WTC11 (cell line): ENCODE measurements around the gene KCNIP1. TPM values are rescaled to one million over a fixed set of nuclear protein-coding genes. Genes with fewer than 3 reads are reported as not detected.

Experiments
- ARID4B ChIP-seq: sonication (generic); formaldehyde crosslinking; IDR thresholded peaks from 2 replicates; pipeline ENCODE4 v1.8.0; 2023; ENCODE audit warnings: missing genetic modification reagents, mild to moderate bottlenecking, borderline replicate concordance
- ATF1 ChIP-seq: sonication (generic); formaldehyde crosslinking; IDR thresholded peaks from 2 replicates; pipeline ENCODE4 v1.8.1; 2023; ENCODE audit warnings: mild to moderate bottlenecking, moderate library complexity, missing genetic modification reagents
- ATF2 ChIP-seq: sonication (generic); formaldehyde crosslinking; IDR thresholded peaks from 2 replicates; pipeline ENCODE4 v1.8.1; 2022; ENCODE audit warnings: low read depth, missing genetic modification reagents, borderline replicate concordance
- ATF6 ChIP-seq: sonication (generic); formaldehyde crosslinking; IDR thresholded peaks from 2 replicates; pipeline ENCODE4 v1.8.1; 2023; ENCODE audit warnings: mild to moderate bottlenecking, missing genetic modification reagents
- CTCF ChIP-seq: fragments of 200-600 bp; IDR thresholded peaks from 2 replicates; pipeline ENCODE4 v1.8.0; 2022; ENCODE audit warnings: antibody characterized with exemption
- ESRRA ChIP-seq: sonication (generic); formaldehyde crosslinking; IDR thresholded peaks from 2 replicates; pipeline ENCODE4 v1.8.1; 2022; ENCODE audit warnings: mild to moderate bottlenecking, missing genetic modification reagents, borderline replicate concordance
- ETV6 ChIP-seq: sonication (generic); formaldehyde crosslinking; IDR thresholded peaks from 2 replicates; pipeline ENCODE4 v1.8.1; 2022; ENCODE audit warnings: mild to moderate bottlenecking, missing genetic modification reagents
- FOXK1 ChIP-seq: sonication (generic); formaldehyde crosslinking; IDR thresholded peaks from 2 replicates; pipeline ENCODE4 v1.8.0; 2022; ENCODE audit warnings: mild to moderate bottlenecking, moderate library complexity, missing genetic modification reagents
- GABPB1 ChIP-seq: sonication (generic); formaldehyde crosslinking; IDR thresholded peaks from 2 replicates; pipeline ENCODE4 v1.8.1; 2023; ENCODE audit warnings: mild to moderate bottlenecking, missing genetic modification reagents
- NFYB ChIP-seq: sonication (generic); formaldehyde crosslinking; conservative IDR thresholded peaks from 2 replicates; pipeline ENCODE4 v1.8.0; 2022; ENCODE audit warnings: low read depth, missing genetic modification reagents
- NR2C2 ChIP-seq: sonication (generic); formaldehyde crosslinking; IDR thresholded peaks from 2 replicates; pipeline ENCODE4 v1.8.0; 2022; ENCODE audit warnings: mild to moderate bottlenecking, missing genetic modification reagents
- PRRX2 ChIP-seq: fragments of 250-450 bp; sonication (Bioruptor Pico); IDR thresholded peaks from 2 replicates; pipeline ENCODE4 v1.8.0; 2021; ENCODE audit warnings: mild to moderate bottlenecking
- STAT6 ChIP-seq: sonication (generic); formaldehyde crosslinking; conservative IDR thresholded peaks from 2 replicates; pipeline ENCODE4 v1.8.1; 2023; ENCODE audit warnings: mild to moderate bottlenecking, low read depth, missing genetic modification reagents, moderate library complexity
- USF2 ChIP-seq: sonication (generic); formaldehyde crosslinking; IDR thresholded peaks from 2 replicates; pipeline ENCODE4 v1.8.1; 2023; ENCODE audit warnings: mild to moderate bottlenecking, missing genetic modification reagents, moderate library complexity
- ZBTB21 ChIP-seq: sonication (generic); formaldehyde crosslinking; IDR thresholded peaks from 2 replicates; pipeline ENCODE4 v1.8.1; 2023; ENCODE audit warnings: mild to moderate bottlenecking, missing genetic modification reagents, borderline replicate concordance
- ZBTB43 ChIP-seq: sonication (generic); formaldehyde crosslinking; IDR thresholded peaks from 2 replicates; pipeline ENCODE4 v1.8.1; 2023; ENCODE audit warnings: mild to moderate bottlenecking, missing genetic modification reagents
- ZNF281 ChIP-seq: sonication (generic); formaldehyde crosslinking; IDR thresholded peaks from 2 replicates; pipeline ENCODE4 v1.8.0; 2023; ENCODE audit warnings: mild to moderate bottlenecking, missing genetic modification reagents
- ZNF317 ChIP-seq: sonication (generic); formaldehyde crosslinking; IDR thresholded peaks from 2 replicates; pipeline ENCODE4 v1.8.1; 2023; ENCODE audit warnings: low read depth, mild to moderate bottlenecking, moderate library complexity, missing genetic modification reagents, borderline replicate concordance
- ZSCAN18 ChIP-seq: fragments of 250-450 bp; sonication (Bioruptor Pico); IDR thresholded peaks from 2 replicates; pipeline ENCODE4 v2.1.2; 2022; ENCODE audit warnings: mild to moderate bottlenecking, moderate library complexity
- total RNA-seq: library from RNA; stranded (reverse); gene quantifications from 3 replicates; pipeline ENCODE4 v1.2.3, GENCODE V29; 2021

Gene KCNIP1
- total RNA-seq, 1 experiment from 2014 or later: 0.59 TPM

GRCh38 chr5:170681013-170681433 lies 177.2 kb downstream of the KCNIP1 start (continued):
- TF ChIP-seq NFYB (0 out of 2 replicates have a peak, but pooled peaks have one; percentile 10), ZNF281 (CRISPR knock-in tag) (peak; percentile 39; the same call in 1 of the 2 replicates), ATF6 (CRISPR knock-in tag) (no peak), ETV6 (CRISPR knock-in tag) (peak; percentile 66; the same call in 1 of the 2 replicates), ATF2 (CRISPR knock-in tag) (no peak; the same call in 1 of the 2 replicates), ESRRA (CRISPR knock-in tag) (peak; percentile 86; the same call in 1 of the 2 replicates), GABPB1 (CRISPR knock-in tag) (no peak), ATF1 (CRISPR knock-in tag) (no peak), STAT6 (CRISPR knock-in tag) (no peak), ZSCAN18 (CRISPR knock-in tag) (no peak), ZNF317 (CRISPR knock-in tag) (0 out of 2 replicates have a peak, but pooled peaks have one; percentile 31), FOXK1 (peak; percentile 85), USF2 (no peak; the same call in 1 of the 2 replicates), ZBTB21 (CRISPR knock-in tag) (peak; percentile 82; the same call in 1 of the 2 replicates), NR2C2 (no peak), ARID4B (CRISPR knock-in tag) (peak; percentile 97), CTCF (no peak), ZBTB43 (0 out of 2 replicates have a peak, but pooled peaks have one; percentile 32), PRRX2 (CRISPR knock-in tag) (no peak)
